Daoy (cell line): ENCODE data around the gene MARCHF2. TPM values are rescaled to one million over a fixed set of nuclear protein-coding genes. Genes with fewer than 3 reads are reported as not detected.

Experiments
- DNase-seq: peaks from one replicate; pipeline ENCODE4 v3.0.0-alpha.2; 2015; ENCODE audit warnings: low read depth
- total RNA-seq: library from RNA; depleted of rRNA; stranded (reverse); fragments of >200 nt; shearing (Covaris generic); gene quantifications from 2 replicates; pipeline ENCODE4 v1.2.3, GENCODE V29; 2014

Gene MARCHF2
- total RNA-seq, 1 experiment from 2014 or later: 17.8 TPM

DNA sequence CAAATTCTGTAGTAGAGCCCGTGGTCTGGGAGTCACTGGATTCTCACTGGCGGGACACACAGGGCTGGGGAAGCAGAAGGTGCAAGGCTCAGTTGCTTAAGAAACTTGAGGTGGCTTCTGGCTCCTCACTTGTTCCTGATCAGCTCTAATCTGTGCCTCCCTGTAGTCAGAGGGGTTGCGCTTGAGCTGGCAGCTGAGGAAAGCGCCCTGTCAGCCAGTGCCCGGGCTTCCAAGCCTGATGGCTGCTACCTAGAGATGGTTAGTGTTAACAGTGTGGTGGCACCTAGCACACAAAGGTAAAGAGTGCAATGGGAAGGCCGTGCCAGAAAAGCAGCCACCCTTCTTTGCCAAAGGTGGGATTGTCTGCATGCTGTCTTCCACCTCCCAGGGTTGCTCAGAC, 40.5 kb downstream of the MARCHF2 start:
- no peak for DNase-seq

DNA sequence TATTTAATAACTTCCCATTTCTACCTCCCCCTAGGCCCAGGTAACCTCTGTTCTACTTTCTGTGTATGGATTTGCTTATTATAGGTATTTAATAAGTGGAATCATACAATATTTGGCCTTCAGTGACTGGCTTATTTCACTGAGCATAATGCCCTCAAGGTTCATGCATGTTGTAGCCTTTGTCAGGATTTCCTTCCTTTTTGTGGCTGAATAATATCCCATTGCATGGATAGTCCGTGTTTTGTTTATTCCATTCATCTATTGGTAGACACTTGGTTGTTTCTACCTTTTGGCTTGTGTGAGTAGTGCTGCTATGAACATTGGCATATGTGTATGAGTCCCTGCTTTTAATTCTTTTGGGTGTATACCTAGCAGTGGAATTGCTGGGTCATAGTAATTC, 41.1 kb downstream of the MARCHF2 start:
- no peak for DNase-seq

DNA sequence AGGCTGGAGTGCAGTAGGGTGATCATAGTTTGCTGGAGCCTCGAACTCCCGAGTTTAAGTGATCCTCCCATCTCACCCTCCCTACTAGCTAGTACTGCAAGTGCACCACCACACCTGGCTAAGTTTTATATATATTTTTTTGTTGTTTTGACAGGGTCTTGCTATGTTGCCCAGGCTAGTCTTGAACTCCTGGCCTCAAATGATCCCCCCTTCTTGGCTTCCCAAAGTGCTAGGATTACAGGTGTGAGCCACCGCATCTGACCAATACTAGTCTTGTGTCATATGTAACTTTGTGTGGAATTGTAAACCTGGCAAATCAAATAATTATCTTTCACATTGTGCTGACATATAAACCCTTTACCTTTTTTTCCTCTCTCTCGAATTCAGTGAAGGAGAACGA, 41.9 kb downstream of the MARCHF2 start:
- no peak for DNase-seq

DNA sequence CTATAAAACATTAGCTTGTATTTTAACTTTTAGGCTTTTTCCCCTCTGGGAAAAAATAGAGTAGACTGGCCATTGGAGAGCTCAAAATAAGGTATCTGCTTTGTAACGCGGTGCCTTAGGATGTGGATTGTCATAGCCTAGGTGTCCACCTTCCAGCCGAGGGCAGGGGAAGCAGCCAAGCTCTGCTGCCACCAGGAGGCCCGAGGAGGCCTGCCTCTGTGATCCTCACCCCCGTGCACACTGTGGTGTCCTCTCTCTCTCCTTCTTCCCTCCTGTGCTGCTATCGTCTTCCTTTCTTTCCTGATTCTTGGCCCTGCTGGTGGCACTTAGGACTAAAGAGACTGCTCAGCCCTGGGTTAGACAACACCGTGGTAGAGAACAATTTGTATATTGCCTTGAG, 43.0 kb downstream of the MARCHF2 start:
- no peak for DNase-seq

DNA sequence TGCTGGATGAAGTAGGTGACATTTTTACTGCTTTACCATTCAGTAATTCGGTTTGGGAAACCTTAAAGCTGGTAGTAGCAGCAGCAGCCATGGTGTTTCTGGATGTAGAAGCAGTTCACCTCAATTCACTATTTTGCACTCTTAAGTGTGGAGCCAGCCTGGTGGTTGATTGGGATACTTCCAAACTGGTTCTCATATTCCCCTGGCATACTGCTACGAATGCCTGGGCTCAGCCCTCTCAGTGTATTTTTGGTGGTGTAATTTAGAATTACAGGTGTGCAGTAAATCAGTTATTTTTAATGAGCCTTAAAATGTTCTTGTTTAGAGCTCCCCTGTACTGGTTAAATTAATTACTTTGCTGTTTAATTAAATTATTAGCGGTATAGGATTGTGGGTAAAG, 44.1 kb downstream of the MARCHF2 start:
- no peak for DNase-seq

DNA sequence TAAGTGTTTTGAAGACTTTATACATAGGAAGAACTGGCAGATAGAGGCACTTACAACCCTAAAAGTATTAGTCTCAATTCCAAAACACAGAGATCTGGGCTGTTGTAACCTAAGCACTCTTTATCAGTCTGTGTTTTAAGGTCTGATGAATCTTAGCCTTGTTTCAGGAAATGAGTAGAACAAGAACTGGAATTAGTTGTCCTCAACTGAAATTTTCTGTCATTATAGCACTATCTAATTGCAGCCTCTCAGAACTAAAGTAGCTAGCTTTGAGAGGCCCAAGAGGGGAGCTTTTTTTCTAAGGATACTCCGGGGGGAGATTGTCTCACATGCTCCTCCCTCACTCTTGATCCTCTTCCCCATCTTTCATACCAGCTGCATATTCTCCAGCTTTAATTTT, 44.7 kb downstream of the MARCHF2 start:
- no peak for DNase-seq

DNA sequence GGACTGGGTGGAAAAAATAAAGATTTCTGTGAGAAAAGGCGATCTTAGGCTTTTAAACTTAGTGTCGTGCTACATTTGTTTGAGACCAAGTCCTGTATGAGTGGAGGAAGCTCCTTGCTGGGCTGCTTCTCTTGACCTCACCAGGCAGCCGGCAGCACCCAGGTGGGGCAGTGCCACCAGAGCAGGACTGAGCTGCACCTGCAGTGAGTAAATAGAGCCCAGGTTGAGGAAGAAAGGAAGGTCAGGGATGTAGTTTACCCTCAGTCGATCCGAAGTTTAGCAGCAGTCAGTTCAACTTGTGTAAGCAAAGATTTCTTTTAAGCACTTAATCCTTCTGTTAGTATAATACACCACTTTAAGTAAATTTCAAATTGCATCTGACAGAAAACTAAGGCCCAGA, 45.3 kb downstream of the MARCHF2 start:
- no peak for DNase-seq

DNA sequence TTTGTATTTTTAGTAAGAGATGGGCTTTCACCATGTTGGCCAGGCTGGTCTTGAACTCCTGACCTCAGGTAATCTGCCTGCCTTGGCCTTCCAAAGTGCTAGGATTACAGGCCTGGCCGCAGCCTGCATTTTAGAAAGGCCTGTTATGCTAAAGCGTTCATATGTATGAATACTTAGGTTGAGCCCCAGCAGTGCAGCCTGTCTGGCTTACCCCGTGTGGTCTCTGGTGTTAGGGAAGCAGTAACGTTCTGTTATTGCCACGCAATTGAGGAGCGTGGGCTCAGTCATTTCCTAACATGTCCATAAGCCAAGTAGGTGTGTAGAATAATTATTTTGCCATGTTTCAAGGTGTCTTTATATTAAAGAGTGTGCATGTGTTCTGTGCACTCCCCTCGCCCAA, 46.0 kb downstream of the MARCHF2 start:
- no peak for DNase-seq

DNA sequence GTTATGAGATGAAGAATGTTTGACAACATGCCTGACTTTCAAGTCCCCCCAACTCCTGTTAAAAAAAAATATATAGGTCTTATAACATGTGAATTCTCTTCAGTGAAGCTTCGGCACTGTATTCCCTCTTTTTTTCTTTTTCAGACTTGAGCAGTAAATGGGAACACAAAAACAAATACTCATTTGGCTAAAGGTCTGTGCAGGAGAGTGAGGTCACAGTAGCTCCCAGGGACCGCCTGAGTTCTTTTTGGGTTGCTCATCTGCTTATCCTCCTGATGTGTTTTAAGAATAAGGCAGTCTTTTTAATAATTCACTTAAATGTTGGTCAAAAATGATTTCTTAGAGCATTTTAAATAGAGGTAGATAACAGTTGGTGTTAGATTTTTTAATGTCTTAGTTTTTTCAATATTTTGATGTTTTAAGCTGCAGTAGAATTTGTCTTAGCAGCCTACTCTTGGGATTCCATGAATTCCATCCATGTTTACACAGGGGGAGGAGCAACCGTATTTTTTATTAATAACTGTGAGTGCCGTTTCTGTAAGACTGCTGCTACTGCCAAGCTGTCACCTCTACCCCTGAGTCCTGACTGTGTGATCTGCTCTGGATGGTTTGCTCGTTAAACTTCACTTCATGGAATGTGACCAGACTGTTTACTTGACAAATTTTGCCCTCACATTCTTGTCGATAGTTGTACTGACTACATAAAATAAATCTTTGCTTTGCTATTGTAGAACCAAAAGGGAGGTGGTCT, 46.6 kb downstream of the MARCHF2 start:
- DNase-seq: no peak

DNA sequence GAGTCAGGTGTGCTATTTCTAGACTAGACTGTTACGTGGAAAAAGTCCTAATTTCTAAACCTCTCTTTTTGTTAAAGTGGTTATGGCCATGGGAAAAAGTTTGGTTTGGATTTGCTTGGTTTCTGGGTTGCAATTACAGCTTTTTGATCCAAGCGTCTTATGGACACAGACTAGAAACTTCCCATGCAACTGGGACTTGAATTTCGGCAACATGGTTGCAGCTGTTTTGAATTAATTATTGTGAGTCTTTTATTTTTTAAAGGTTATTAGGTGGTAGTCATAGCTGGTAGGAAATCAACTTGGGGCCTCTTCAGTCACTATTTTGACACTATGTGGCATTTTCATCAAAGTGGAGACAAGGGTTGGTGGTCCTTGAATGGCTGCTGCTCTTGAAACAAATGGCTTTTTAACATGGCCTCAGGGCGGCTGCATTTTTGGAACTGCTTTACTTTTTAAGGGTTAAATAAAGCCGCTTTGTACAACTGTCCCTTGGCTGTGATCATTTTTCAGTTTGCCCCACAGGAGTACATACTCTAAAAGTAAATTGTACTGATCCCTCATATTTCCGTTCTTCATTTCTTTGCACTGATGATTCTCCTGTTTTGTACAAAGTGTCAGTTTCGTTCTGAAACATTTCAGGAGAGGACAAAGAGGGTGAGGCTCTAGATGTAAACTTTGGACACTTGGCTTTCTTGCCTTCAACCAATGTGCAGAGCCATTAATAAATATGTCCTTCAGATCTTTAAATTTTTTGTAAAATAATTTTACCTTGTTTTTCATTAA, 47.6 kb downstream of the MARCHF2 start:
- DNase-seq: no peak

DNA sequence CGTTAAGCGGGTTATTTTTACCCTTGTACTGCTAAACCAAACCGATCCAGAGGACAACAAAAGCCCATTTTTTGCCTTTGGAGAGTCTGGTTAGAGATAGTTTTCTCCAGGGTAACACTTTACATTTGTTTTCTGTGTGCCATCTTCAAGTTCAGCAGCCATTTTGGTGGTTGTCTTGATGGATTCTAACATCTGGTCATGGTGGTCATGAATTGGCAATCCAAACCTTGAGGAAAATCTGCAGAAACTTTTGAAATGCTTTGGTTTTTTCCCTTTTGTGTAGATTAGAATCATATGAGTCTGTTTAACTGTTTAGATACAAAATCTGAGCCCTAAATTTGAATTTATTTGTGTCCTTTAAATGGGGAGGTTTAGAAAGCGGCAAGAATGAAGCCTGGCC, 48.3 kb downstream of the MARCHF2 start:
- no peak for DNase-seq

DNA sequence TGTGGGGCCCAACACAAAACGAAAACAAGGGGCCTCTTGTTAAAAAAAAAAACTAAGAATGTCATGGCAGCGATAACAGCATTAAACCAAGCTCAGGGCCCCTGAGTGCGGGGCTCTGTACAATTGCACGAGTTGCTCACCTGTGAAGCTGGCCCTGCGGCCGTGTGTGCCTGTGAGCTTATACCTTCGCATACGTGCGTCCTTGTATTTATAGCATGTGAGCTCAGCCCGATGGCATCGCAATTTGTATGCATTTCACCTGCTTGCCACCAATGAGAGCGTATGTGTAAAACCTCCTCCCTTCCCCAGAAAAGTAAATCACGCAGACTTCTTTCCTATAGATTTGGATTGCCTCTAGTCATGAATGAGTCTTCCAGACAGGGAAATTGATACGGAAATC, 48.8 kb downstream of the MARCHF2 start:
- DNase-seq: no peak

DNA sequence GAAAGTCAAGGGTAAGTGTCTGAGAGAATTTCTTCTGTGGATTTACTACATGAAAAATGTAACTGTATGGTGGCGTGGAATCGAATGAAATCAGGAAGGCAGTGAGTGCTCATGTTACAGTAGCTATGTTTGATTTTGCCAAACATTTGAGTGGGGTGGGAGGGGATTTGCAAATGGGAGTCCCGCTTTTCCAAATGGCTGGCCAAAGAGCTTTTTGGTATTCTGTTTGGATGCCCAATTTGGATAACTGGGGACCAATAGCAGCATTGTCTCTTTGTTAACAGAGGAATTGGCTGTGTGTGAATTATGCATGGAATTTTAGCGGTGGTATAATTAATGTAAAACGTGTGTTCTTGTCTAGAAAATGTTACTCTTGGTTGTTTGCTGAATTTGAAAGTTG, 49.5 kb downstream of the MARCHF2 start:
- DNase-seq: no peak

DNA sequence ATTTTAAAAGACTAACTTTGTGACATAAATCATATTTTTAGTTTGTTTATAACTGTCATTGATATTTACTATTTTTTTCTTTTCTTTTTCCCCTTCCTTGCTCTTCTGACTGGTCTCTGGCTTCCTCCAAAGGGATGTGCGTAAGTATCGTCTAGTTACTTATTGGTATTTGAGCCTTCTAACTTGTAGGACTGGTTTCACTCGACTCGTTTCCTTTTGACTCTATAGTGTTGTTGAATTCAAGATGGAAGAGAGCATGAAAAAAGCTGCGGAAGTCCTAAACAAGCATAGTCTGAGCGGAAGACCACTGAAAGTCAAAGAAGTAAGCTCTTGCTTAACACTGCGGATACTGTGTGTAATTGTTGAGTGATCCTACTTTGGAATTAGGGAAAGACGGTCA, 50.3 kb downstream of the MARCHF2 start:
- DNase-seq: no peak

DNA sequence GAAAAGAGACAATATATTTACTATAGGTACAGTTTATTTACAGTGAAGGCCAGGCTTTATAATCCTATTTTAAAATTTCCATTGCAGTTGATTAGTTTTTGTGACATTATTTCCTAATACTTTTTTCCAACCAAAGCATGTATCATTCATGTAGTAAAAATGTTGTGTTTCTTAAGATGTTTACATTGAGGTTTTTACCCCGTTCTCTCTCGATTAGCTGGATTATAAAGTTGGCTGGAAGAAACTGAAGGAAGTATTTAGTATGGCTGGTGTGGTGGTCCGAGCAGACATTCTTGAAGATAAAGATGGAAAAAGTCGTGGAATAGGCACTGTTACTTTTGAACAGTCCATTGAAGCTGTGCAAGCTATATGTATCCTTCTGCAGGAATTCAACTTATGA, 52.9 kb downstream of the MARCHF2 start:
- no peak for DNase-seq

DNA sequence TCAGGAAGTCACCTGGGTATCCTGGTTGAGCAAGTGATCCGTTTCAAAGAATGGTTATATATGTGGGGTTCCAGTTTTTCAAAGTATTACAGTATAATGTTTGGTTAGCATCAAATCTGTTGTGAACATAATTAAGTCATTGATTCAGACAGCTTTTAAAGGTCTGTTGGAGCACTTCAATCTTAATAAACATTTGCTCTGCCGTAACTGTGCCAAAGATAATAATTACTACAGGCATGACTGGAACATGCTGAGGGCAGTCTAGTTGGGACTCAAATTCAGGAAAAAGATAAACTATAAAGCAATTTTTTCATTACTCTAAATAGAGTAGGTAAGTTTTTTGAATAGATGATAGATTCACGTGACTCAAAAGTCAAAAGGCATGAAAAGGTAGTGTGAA, 55.0 kb downstream of the MARCHF2 start:
- no peak for DNase-seq

DNA sequence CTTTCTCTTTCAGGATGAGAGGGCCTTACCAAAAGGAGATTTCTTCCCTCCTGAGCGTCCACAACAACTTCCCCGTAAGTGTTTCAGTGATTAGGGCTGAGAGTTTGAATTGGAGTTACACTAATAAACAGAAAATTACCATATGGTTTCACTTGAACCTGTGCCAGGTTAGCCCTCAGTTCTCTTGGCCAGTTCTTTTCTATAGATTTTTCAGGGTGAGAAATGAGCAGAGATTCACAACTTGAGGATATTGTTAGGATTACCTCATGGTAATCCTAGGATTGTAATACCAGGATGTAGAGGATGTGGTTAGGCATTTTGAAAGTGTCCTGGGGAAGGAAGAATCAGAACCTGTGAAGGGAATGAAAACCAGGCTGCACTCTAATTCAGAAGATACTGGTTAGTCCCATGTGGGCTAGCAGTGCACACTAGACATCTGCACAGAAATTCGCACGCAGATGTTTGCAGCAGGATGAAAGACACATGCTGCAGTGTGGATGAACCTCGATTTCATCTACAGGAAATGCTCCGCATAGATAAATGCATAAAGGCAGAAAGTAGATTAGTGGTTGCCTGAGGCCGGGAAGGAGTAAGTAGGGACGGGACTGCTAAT, 55.8 kb downstream of the MARCHF2 start:
- DNase-seq: no peak

DNA sequence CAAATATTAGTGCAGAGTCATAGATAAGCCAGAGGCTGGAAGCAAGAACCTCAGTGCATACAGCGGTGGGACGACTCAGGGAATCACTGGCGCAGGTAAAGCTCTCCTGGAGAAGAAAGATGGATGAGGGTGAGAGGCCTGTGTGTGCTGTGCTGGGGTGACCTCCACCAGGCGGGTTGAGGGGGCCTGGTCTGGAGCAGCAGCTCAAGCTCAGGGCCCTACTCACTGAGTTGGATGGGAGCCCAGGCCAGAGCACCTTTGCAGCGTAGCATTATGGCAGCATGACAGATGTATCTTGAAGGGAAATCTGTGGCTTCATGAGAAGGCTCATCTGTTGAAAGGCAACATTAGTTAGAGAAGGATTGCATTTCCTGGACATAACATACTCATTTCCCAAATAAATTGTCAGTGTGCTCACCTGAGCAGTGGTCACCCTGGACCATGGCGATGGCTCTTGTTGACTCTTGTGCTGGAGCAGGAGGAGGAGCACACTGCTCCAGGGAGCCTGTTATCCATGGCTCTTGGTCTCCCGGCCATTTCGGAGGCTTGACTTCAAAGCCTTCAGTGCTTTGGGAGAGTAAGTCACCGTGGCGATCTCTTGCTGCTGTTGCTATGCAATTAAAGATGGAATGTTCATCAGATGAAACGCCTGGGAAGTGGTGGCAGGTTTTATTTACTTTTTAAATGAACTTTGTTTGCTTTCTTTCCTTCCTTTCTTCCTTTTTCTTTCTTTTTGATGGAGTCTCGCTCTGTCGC, 56.7 kb downstream of the MARCHF2 start:
- no peak for DNase-seq

DNA sequence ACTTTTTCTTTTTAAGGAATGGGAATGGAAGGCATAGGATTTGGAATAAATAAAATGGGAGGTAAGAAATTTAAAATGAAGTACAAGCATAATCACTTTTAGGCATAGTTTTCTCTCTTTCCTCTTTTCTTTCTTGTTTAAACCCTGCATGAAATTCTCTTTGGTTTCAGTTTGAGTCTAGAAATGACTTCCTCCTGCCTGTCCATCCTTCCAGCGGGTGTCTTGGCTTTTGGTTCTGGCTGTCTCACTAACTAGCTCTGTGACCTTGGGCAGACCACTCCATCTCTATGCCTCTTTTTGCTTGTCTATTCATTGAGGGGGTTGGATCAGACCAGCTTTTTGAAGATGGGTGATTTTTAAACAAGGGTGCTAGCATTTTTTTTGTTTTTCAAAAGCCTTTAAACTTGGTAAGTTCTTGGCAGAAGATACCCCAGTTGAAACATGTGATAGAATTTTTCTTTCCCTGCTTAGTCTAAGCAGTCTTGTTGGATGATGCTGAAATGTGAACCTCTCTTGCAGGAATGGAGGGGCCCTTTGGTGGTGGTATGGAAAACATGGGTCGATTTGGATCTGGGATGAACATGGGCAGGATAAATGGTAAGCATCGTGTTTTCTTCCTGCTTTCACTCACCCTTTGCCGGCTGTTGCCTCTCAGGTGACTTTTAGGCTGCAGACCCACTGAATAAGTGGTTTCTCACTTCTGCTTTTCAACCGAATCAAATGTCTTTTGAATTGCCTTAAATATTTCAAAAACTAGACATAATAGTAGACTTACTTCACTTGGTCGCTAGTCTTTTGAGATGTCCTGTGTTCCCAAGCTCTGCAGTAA, 60.8 kb downstream of the MARCHF2 start:
- DNase-seq: no peak

DNA sequence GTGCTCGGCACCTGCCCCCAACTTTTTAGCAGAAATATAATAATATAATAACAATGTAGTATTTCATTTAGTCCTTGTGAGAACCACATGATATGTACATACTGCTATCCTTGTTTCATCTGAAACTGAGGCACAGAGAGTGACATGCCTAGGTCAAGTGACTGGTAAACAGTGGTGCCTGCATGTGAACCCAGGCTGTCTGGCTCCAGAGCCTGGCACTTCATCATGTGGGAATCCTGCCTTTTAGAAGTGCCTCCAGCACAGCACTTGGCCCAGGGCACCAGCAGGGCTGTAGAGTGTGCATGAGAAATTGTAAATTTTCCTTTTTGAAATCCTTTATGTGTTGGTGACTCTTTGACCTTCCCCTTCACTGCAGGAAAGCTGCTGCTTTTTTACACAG, 61.9 kb downstream of the MARCHF2 start:
- DNase-seq: no peak

DNA sequence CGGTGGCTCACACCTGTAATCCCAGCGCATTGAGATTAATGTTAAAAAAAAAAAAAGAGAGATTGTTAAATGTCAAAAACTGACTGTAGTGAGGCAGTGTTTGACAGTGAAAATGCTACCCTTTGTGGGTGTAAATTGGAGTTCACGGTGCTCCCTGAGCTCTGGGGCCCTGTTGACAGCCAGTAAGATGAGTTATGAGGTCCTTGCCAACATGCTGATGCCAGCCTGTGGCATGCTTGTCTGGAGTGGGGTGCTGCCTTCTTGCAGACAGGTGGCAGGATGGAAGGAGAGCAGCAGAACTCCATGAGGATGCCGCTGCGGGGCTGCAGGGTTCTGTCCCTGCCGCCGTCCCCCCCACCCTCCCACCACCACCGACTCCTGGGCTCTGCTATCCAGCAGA, 63.4 kb downstream of the MARCHF2 start:
- DNase-seq: no peak
